Fibroblast of skin of left biceps (primary cell): Measurements from ENCODE around the gene NDUFS7.

ENCODE experiments used
- DNase-seq, 2 experiments: peaks; one replicate each; pipeline ENCODE4 v3.0.0-alpha.2; 2013; ENCODE audit warnings: low read depth in 2 of 2

Gene NDUFS7

GRCh38 chr19:1383312-1384084 is at the start of gene NDUFS7:
Gene NDUFS7 (plus strand): TSS chr19:1383907. CDS start chr19:1383927, 20 bp downstream.
- DNase-seq: peak; percentile 76 to 81

- no peak for DNase-seq
Measured at GRCh38 chr19:1336079-1336684, 47.5 kb upstream of the NDUFS7 start.

- no peak for DNase-seq
Measured at GRCh38 chr19:1340681-1341469, 42.8 kb upstream of the NDUFS7 start.

- DNase-seq: no peak
Measured at GRCh38 chr19:1343041-1343440, 40.7 kb upstream of the NDUFS7 start.

- DNase-seq: no peak
Measured at GRCh38 chr19:1349211-1349610, 34.5 kb upstream of the NDUFS7 start.

- DNase-seq: no peak
Measured at GRCh38 chr19:1350867-1351266, 32.8 kb upstream of the NDUFS7 start.

- DNase-seq: no peak
Measured at GRCh38 chr19:1351381-1351851, 32.3 kb upstream of the NDUFS7 start.

- no peak for DNase-seq
Measured at GRCh38 chr19:1353144-1353543, 30.6 kb upstream of the NDUFS7 start.

- DNase-seq: no peak
Measured at GRCh38 chr19:1354970-1355567, 28.6 kb upstream of the NDUFS7 start.

GRCh38 chr19:1355568-1356507 is 27.9 kb upstream of the NDUFS7 start:
- no peak for DNase-seq

GRCh38 chr19:1356508-1356865 is 27.2 kb upstream of the NDUFS7 start:
- peak; percentile 41 to 45 for DNase-seq

GRCh38 chr19:1357531-1358109 is 26.1 kb upstream of the NDUFS7 start:
- no peak for DNase-seq

GRCh38 chr19:1360126-1360817 is 23.4 kb upstream of the NDUFS7 start:
- no peak for DNase-seq

GRCh38 chr19:1360818-1361461 is 22.8 kb upstream of the NDUFS7 start:
- DNase-seq: peak; percentile 60 to 63

- peak; percentile 38 to 54 for DNase-seq
Measured at GRCh38 chr19:1361601-1362386, 21.9 kb upstream of the NDUFS7 start.

- DNase-seq: no peak
Measured at GRCh38 chr19:1362387-1363257, 21.1 kb upstream of the NDUFS7 start.

GRCh38 chr19:1363599-1363998 is 20.1 kb upstream of the NDUFS7 start:
- no peak for DNase-seq
